Loucy (cell line): ENCODE data around the gene VTCN1.
"Not testable (repeated sequence)": the region's sequence is repeated elsewhere in the genome, so short reads cannot be mapped to it uniquely, and the experiment has no call there.

ENCODE experiments used
- H2AFZ ChIP-seq: fragments of 200-600 bp; sonication (generic); 2 replicates; pipeline ENCODE4 v1.6.0; 2016; ENCODE audit warnings: antibody characterized with exemption, mild to moderate bottlenecking, low read length, moderate library complexity
- H3F3A ChIP-seq: fragments of 200-600 bp; 2 replicates; pipeline ENCODE4 v1.6.0; 2016; ENCODE audit warnings: antibody characterized with exemption, low read depth, mild to moderate bottlenecking
- H3K27me3 ChIP-seq: fragments of 200-600 bp; sonication (generic); 2 replicates; pipeline ENCODE4 v1.6.1; 2014; ENCODE audit warnings: low read length, mild to moderate bottlenecking; ENCODE audit not compliant: insufficient read depth, poor library complexity, severe bottlenecking
- H3K36me3 ChIP-seq: fragments of 200-600 bp; sonication (generic); 2 replicates; pipeline ENCODE4 v1.6.1; 2016; ENCODE audit warnings: low read length; ENCODE audit not compliant: insufficient read depth
- H3K4me1 ChIP-seq: fragments of 200-600 bp; sonication (generic); 2 replicates; pipeline ENCODE4 v1.5.1; 2014; ENCODE audit warnings: low read length, mild to moderate bottlenecking; ENCODE audit not compliant: insufficient read depth, poor library complexity, severe bottlenecking
- H3K4me2 ChIP-seq: fragments of 200-600 bp; sonication (generic); 2 replicates; pipeline ENCODE4 v1.6.0; 2014; ENCODE audit warnings: antibody characterized with exemption, low read length, low read depth, mild to moderate bottlenecking; ENCODE audit not compliant: poor library complexity, severe bottlenecking
- H3K4me3 ChIP-seq: fragments of 200-600 bp; sonication (generic); 2 replicates; pipeline ENCODE4 v1.5.1; 2014; ENCODE audit warnings: low read length, mild to moderate bottlenecking, mixed read lengths; ENCODE audit not compliant: poor library complexity, severe bottlenecking
- H3K79me2 ChIP-seq: fragments of 200-600 bp; sonication (generic); 2 replicates; pipeline ENCODE4 v1.6.1; 2014; ENCODE audit warnings: low read length; ENCODE audit not compliant: insufficient read depth
- H3K9ac ChIP-seq: fragments of 200-600 bp; sonication (generic); 2 replicates; pipeline ENCODE4 v1.6.0; 2014; ENCODE audit warnings: mild to moderate bottlenecking, low read depth, low read length, moderate library complexity; ENCODE audit not compliant: poor library complexity, severe bottlenecking
- H3K9me2 ChIP-seq: fragments of 200-600 bp; sonication (generic); replicated peaks from 2 replicates; pipeline ENCODE4 v1.6.1; 2016; ENCODE audit warnings: low read depth, low read length, mixed read lengths
- H3K9me3 ChIP-seq: fragments of 200-600 bp; sonication (generic); 2 replicates; pipeline ENCODE4 v1.6.1; 2014; ENCODE audit warnings: mild to moderate bottlenecking, antibody characterized with exemption, low read length, low read depth; ENCODE audit not compliant: insufficient read depth
- H4K20me1 ChIP-seq: fragments of 200-600 bp; sonication (generic); 2 replicates; pipeline ENCODE4 v1.6.0; 2014; ENCODE audit warnings: antibody characterized with exemption, low read length, mild to moderate bottlenecking; ENCODE audit not compliant: insufficient read depth, poor library complexity, severe bottlenecking
- CTCF ChIP-seq: fragments of 200-600 bp; sonication (generic); conservative IDR thresholded peaks from 2 replicates; pipeline ENCODE4 v1.5.1; 2014; ENCODE audit warnings: mild to moderate bottlenecking, antibody characterized with exemption, low read length
- EZH2phosphoT487 ChIP-seq: fragments of 200-600 bp; IDR thresholded peaks from 2 replicates; pipeline ENCODE4 v1.6.1; 2018; ENCODE audit warnings: antibody characterized with exemption, mild to moderate bottlenecking, moderate library complexity, borderline replicate concordance

Gene VTCN1

GRCh38 chr1:117106478-117106877, 104.2 kb downstream of the VTCN1 start:
- TF ChIP-seq EZH2phosphoT487 (no peak), CTCF (no peak)
- H3K36me3 ChIP-seq = peaks cover 18% of the 10 kb centered on the region; the same call in 1 of the 2 replicates
- no peak overlapping the region for H3K9ac ChIP-seq
- H4K20me1 ChIP-seq = no peaks in the 10 kb centered on the region
- no peak overlapping the region for H3K4me3 ChIP-seq
- H3K9me2 ChIP-seq = no peaks in the 10 kb centered on the region
- no peak overlapping the region for H2AFZ ChIP-seq
- H3F3A ChIP-seq = no peaks in the 10 kb centered on the region
- H3K4me2 ChIP-seq = no peak overlapping the region
- no peaks in the 10 kb centered on the region for H3K79me2 ChIP-seq
- H3K4me1 ChIP-seq = no peaks in the 10 kb centered on the region
- H3K9me3 ChIP-seq = no peaks in the 10 kb centered on the region
- H3K27me3 ChIP-seq = no peaks in the 10 kb centered on the region

GRCh38 chr1:117105722-117106121, 105.0 kb downstream of the VTCN1 start:
- Histone ChIP-seq H3K27me3 (no peaks in the 10 kb centered on the region), H3K79me2 (no peaks in the 10 kb centered on the region), H3K4me1 (no peaks in the 10 kb centered on the region), H3K9me2 (no peaks in the 10 kb centered on the region), H3K9me3 (no peaks in the 10 kb centered on the region), H3F3A (no peaks in the 10 kb centered on the region), H3K36me3 (peaks cover 25% of the 10 kb centered on the region; the same call in 1 of the 2 replicates), H3K9ac (no peak overlapping the region), H3K4me2 (no peak overlapping the region), H4K20me1 (no peaks in the 10 kb centered on the region), H2AFZ (no peak overlapping the region), H3K4me3 (no peak overlapping the region)
- TF ChIP-seq EZH2phosphoT487 = no peak
- TF ChIP-seq CTCF = no peak

DNA sequence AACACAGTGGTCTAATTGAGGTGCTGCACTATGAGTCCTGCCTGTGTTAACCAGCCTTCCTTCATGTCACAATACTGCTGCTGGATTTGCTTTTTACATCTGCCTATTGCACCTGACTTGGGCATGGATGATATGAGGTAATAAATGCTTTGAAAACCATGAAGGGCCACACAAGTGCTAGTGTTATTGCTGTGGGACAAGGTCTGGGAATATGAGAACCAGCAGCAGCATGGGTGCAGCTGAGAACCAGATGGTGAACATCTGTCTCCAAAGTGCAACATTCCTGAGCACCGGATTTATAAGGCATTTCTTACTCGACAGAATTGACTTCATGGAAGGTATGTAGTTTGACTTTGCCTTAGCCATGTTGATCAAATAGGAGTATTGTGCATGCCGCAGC, 105.7 kb downstream of the VTCN1 start:
- no peak overlapping the region for H2AFZ ChIP-seq
- H3K9me3 ChIP-seq = no peaks in the 10 kb centered on the region
- peaks cover 30% of the 10 kb centered on the region; the same call in 1 of the 2 replicates for H3K36me3 ChIP-seq
- H3K4me3 ChIP-seq = no peak overlapping the region
- H3K9ac ChIP-seq = no peak overlapping the region
- H4K20me1 ChIP-seq = no peaks in the 10 kb centered on the region
- H3K79me2 ChIP-seq = no peaks in the 10 kb centered on the region
- H3K9me2 ChIP-seq = no peaks in the 10 kb centered on the region
- H3K4me1 ChIP-seq = no peaks in the 10 kb centered on the region
- H3F3A ChIP-seq = no peaks in the 10 kb centered on the region
- H3K27me3 ChIP-seq = no peaks in the 10 kb centered on the region
- H3K4me2 ChIP-seq = no peak overlapping the region
- TF ChIP-seq EZH2phosphoT487 = no peak
- no peak for TF ChIP-seq CTCF

- not testable (repeated sequence) for H3K79me2 ChIP-seq, H3K9me2 ChIP-seq, H3K4me1 ChIP-seq, H2AFZ ChIP-seq, H3K4me3 ChIP-seq, H3K9me3 ChIP-seq, H3K27me3 ChIP-seq, H3K4me2 ChIP-seq, H3K9ac ChIP-seq, H4K20me1 ChIP-seq, H3F3A ChIP-seq
- peaks cover 62% of the 10 kb centered on the region; the same call in 1 of the 2 replicates for H3K36me3 ChIP-seq
Measured at GRCh38 chr1:117101858-117102257, 108.9 kb downstream of the VTCN1 start.
